Lung (tissue), 12 donors: ENCODE results near the gene SSNA1. TPM values are rescaled to one million over a fixed set of nuclear protein-coding genes. Genes with fewer than 3 reads are reported as not detected.

ENCODE experiments used
- ATAC-seq: fragments of 200-7000 bp; cut with Tn5 transposase; one replicate; pipeline ENCODE4 v1.9.1; 2020; ENCODE audit warnings: moderate number of reproducible peaks; ENCODE audit not compliant: insufficient read depth, low FRiP score
- DNase-seq, 3 donors: peaks; one replicate each; pipeline ENCODE4 v3.0.0-alpha.2; 2013 to 2017
- H3K27ac ChIP-seq, 2 donors: one replicate each; pipeline ENCODE4 v1.5.1; 2013; ENCODE audit warnings: mild to moderate bottlenecking in 2 of 2, moderate library complexity in 2 of 2, control low read depth in 1 of 2, inconsistent platforms in 1 of 2, low read depth in 1 of 2, low read length in 1 of 2
- H3K27me3 ChIP-seq, 3 donors: one replicate each; pipeline ENCODE4 v1.5.1; 2013; ENCODE audit warnings: low read length in 2 of 3; ENCODE audit not compliant: control insufficient read depth in 3 of 3, insufficient read depth in 3 of 3
- H3K36me3 ChIP-seq, 4 donors: one replicate each; pipeline ENCODE4 v1.5.1; 2013; ENCODE audit warnings: low read length in 4 of 4, mild to moderate bottlenecking in 1 of 4, moderate library complexity in 1 of 4; ENCODE audit not compliant: control insufficient read depth in 4 of 4, insufficient read depth in 4 of 4
- H3K4me1 ChIP-seq, 5 donors: one replicate each; pipeline ENCODE4 v1.5.1; 2013; ENCODE audit warnings: low read length in 5 of 5, mild to moderate bottlenecking in 2 of 5, moderate library complexity in 1 of 5; ENCODE audit not compliant: control insufficient read depth in 5 of 5, insufficient read depth in 5 of 5
- H3K4me3 ChIP-seq: one replicate; pipeline ENCODE4 v1.5.1; 2013; ENCODE audit warnings: mild to moderate bottlenecking, control low read depth, moderate library complexity
- H3K9ac ChIP-seq, 2 donors: one replicate each; pipeline ENCODE4 v1.5.1; 2013; ENCODE audit warnings: low read length in 2 of 2, control low read depth in 1 of 2; ENCODE audit not compliant: insufficient read depth in 1 of 2
- H3K9me3 ChIP-seq, 4 donors: one replicate each; pipeline ENCODE4 v1.5.1; 2013; ENCODE audit warnings: low read length in 3 of 4, mild to moderate bottlenecking in 1 of 4, moderate library complexity in 1 of 4; ENCODE audit not compliant: control insufficient read depth in 4 of 4, insufficient read depth in 3 of 4
- CTCF ChIP-seq: IDR thresholded peaks from 2 replicates; pipeline ENCODE4 v1.5.1; 2012; ENCODE audit warnings: mild to moderate bottlenecking; ENCODE audit errors: control extremely low read depth, extremely low read depth
- WGBS, 2 donors: extraction: QIAGEN DNeasy Blood & Tissue Kit; methylation state at CpG; one replicate each; pipeline ENCODE4 v1.1.7; 2013; 5-methylcytosine and 5-hydroxymethylcytosine counted together
- polyA plus RNA-seq, 2 donors: library from polyadenylated mRNA; stranded (reverse); fragments of 200-250 nt; gene quantifications; one replicate each; pipeline ENCODE4 v1.2.1, GENCODE V29; 2013
- total RNA-seq, 2 donors: library from RNA; depleted of rRNA in 1 of 2; stranded (reverse); fragments of >200 nt in 1 of 2; gene quantifications; one replicate each; pipeline ENCODE4 v1.2.1, GENCODE V29; 2014 to 2021
- donor health status: control.
- donor health status: control.
- donor health status: Bipolar disorder and iron deficiency.
- donor health status: healthy.
- donor health status: DM: yes; HTN: yes; CAD: no.

SSNA1 gene
- total and polyA plus RNA-seq, 4 donors: 40.8 to 144 (median 101) TPM

- Histone ChIP-seq H3K4me1 (peaks cover 0 to 14% (median 8%) of the 10 kb centered on the region in 5 donors), H3K36me3 (no peaks in the 10 kb centered on the region), H3K4me3 (no peak overlapping the region), H3K27ac (no peak overlapping the region), H3K9ac (no peak overlapping the region), H3K9me3 (no peaks in the 10 kb centered on the region), H3K27me3 (peaks cover 0 to 6% (median 0%) of the 10 kb centered on the region in 3 donors)
- WGBS, 2 donors: 70 to 83% methylated on average over 17 to 18 of the region's 18 CpGs
- ATAC-seq: no peak
- DNase-seq: no peak
- no peak for TF ChIP-seq CTCF
Observed at GRCh38 chr9:137234758-137235423, 46.4 kb downstream of the SSNA1 start.

- H3K9ac ChIP-seq: no peak overlapping the region
- no peaks in the 10 kb centered on the region for H3K9me3 ChIP-seq
- H3K27ac ChIP-seq: no peak overlapping the region
- no peak for TF ChIP-seq CTCF
- peaks cover 0 to 14% (median 8%) of the 10 kb centered on the region in 5 donors for H3K4me1 ChIP-seq
- H3K4me3 ChIP-seq: no peak overlapping the region
- H3K36me3 ChIP-seq: no peaks in the 10 kb centered on the region
- H3K27me3 ChIP-seq: peaks cover 0 to 3% (median 0%) of the 10 kb centered on the region in 3 donors
- 66 to 68% methylated on average over 35 of the region's 35 CpGs for WGBS, 2 donors
- no peak for DNase-seq
- ATAC-seq: no peak
Observed at GRCh38 chr9:137235424-137236237, 47.2 kb downstream of the SSNA1 start.

- peak; percentile 79 to 91 (median 83) for DNase-seq
- Histone ChIP-seq H3K27me3 (no peaks in the 10 kb centered on the region), H3K36me3 (no peaks in the 10 kb centered on the region), H3K4me1 (peaks cover 0 to 14% (median 8%) of the 10 kb centered on the region in 5 donors), H3K9me3 (no peaks in the 10 kb centered on the region), H3K27ac (no peak overlapping the region), H3K9ac (no peak overlapping the region), H3K4me3 (no peak overlapping the region)
- peak; percentile 50 for ATAC-seq
- peak; percentile 99 for TF ChIP-seq CTCF
- WGBS, 2 donors: 4 to 9% methylated on average over 30 to 31 of the region's 31 CpGs
Observed at GRCh38 chr9:137236238-137236935, 47.9 kb downstream of the SSNA1 start.
